Erythroblast (primary cell): Measurements from ENCODE around the gene RNF168.
"Not testable (repeated sequence)": the region's sequence is repeated elsewhere in the genome, so short reads cannot be mapped to it uniquely, and the experiment has no call there.

Experiments
- DNase-seq, 2 experiments: peaks; one replicate each; lab custom pipeline; 2025; lab: John Stamatoyannopoulos, UW
- GATA1 ChIP-seq: IDR thresholded peaks from 2 replicates; pipeline ENCODE4 v1.6.1; 2011; ENCODE audit warnings: low read depth, mild to moderate bottlenecking, control low read depth, low read length, moderate library complexity
- POLR2A ChIP-seq: IDR thresholded peaks from 2 replicates; pipeline ENCODE4 v1.6.1; 2011; ENCODE audit warnings: mild to moderate bottlenecking, low read length

Gene RNF168

DNA sequence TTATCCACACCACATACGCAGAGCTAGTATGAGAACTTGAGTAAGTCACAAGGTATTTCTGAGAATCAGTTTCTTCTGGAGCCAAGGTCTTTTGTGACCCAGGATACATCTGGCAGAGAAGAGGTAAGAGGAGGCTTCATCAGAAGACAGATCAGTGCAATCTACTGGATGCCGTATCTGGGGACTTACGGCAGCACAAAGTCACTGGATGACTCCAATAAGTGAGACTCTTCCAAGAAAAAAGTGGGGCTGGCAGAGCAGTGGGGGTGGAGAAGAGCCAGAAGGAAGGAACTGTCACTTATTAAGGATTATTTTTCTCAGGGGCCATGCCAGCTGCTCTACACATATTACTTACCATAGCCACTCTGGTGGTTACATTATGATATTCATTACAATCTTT lies 39.8 kb downstream of the RNF168 start:
- TF ChIP-seq GATA1, result no peak
- no peak for TF ChIP-seq POLR2A
- no peak for DNase-seq

DNA sequence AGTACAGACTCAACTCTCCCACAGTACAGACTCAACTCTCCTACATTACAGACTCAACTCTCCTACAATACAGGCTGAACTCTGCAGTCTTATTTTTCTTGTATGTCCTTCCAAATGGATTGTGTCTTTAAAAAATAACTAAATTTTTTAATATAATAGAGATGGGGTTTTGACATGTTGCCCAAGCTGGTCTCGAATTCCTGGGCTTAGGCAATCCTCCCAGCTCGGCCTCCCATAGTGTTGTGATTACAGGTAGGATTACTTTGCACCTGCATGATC lies 40.2 kb downstream of the RNF168 start:
- TF ChIP-seq GATA1, result no peak
- TF ChIP-seq POLR2A, result no peak
- DNase-seq, result no peak

DNA sequence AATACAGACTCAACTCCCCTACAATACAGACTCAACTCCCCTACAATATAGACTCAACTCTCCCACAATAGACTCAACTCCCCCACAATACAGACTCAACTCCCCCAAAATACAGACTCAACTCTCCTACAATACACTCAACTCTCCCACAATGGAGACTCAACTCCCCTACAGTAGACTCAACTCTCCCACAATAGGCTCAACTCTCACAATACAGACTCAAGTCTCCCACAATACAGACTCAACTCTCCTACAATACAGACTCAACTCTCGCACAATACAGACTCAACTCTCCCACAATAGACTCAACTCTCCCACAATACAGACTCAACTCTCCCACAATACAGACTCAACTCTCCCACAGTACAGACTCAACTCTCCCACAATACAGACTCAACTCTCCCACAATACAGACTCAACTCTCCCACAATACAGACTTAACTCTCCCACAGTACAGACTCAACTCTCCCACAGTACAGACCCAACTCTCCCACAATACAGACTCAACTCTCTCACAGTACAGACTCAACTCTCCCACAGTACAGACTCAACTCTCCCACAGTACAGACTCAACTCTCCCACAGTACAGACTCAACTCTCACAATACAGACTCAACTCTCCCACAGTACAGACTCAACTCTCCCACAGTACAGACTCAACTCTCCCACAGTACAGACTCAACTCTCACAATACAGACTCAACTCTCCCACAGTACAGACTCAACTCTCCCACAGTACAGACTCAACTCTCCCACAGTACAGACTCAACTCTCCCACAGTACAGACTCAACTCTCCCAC lies 40.7 kb downstream of the RNF168 start:
- DNase-seq, result not testable (repeated sequence)

DNA sequence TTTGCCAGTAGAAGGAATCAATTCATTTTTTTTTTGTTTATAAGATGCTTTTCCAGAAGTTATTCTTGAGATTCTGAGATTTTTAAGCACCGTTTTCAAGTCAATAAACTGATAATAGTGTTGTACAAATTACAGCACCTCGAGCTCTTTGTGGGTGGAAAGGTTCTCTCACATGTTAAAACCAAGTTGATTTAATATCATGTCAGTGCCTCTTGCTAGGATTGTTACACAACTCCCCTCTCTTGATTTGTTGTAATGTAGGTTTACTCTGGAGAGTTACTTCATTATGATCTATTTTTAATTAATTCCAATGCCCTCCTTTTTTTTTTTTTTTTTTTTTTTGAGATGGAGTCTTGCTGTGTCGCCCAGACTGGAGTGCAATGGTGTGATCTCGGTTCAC lies 45.5 kb downstream of the RNF168 start:
- no peak for TF ChIP-seq POLR2A
- TF ChIP-seq GATA1, result no peak

DNA sequence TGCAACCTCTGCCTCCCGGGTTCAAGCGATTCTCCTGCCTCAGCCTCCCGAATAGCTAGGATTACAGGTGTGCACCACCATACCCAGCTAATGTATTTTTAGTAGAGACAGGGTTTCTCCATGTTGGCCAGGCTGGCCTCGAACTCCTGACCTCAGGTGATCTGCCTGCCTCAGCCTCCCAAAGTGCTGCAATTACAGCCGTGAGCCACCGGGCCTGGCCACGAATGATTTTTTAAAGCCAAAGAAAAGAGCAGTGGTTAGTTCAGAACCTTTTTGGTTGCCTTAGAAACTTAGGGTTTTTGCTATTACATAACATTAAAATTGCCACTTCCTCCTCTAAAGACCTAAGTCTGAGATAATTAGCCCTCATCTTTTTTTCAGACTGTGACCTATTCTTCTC lies 46.1 kb downstream of the RNF168 start:
- not testable (repeated sequence) for DNase-seq

More for the DNA sequence above, 45.5 kb downstream of the RNF168 start:
- DNase-seq, result no peak

DNA sequence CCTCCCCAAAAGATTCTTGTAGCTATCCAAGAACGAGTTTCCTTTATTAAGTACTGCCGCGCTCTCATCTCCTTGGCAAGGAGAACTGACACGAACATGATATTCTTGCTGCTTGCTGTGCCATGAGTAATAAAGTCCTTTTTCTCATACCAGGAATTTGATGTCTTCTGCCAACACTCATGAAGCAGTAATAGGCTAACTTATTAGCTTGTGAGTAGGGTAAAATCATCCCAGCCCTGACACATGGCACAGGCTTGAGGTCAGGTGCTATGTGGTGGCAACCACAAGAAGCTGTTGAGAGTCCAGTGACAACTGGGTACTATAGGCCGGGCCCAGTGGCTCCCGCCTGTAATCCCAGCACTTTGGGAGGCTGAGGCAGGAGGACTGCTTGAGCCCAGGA lies 48.6 kb downstream of the RNF168 start:
- TF ChIP-seq GATA1 (no peak), POLR2A (no peak)
- no peak for DNase-seq

DNA sequence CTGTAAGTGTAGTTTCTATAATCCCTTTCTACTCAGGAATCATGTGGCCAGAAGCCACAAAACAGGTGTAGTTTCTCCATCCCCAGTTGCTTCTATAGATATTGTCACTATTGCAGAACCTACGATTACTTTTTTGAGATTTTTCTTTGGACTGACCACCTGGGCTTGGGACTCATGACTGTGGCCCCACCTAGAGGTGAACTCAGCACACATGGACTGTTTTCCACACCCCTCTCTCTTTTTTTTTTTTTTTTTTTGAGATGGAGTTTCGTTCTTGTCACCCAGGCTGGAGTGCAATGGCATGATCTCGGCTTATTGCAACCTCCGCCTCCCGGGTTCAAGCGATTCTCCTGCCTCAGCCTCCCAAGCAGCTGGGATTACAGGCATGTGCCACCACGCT lies 58.2 kb downstream of the RNF168 start:
- DNase-seq, result peak; percentile 17 to 24

DNA sequence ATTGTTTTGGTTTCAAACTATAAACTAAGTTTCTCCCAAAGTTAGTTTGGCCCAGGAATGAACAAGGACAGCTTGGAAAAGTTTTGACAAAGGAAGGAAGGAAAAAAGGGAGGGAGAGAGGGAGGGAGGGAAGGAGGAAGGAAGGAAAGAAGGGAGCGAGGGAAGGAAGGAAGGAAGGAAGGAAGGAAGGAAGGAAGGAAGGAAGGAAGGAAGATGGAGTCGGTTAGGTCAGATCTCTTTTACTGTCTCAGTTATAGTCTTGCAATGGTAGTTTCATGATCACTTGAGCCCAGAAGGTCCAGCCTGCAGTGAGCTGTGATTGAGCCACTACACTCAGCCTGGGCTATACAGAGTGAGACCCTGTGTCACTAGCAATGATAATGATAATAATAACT lies 59.1 kb downstream of the RNF168 start:
- DNase-seq, result no peak
- no peak for TF ChIP-seq POLR2A
- TF ChIP-seq GATA1, result no peak

DNA sequence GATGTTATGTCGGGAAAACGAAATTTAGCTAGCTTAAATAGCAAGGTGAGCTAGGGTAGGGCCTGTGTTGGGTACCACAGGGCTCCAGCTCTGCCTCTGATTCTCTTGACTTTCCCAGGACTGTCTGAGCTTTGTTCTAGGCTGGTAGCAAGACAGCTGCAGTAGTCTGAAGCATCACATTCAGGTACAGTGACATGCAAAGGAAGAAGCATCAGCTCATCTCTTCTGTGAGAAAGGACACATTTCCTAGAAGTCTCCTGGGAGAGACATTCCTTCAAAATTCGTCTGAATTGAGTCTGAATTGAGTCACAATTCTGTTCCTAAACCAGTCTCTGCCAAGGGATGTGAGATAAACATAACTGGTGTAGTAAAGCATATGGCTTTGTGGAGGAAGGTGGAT lies 62.9 kb downstream of the RNF168 start:
- TF ChIP-seq GATA1 (no peak), POLR2A (no peak)
- no peak for DNase-seq

DNA sequence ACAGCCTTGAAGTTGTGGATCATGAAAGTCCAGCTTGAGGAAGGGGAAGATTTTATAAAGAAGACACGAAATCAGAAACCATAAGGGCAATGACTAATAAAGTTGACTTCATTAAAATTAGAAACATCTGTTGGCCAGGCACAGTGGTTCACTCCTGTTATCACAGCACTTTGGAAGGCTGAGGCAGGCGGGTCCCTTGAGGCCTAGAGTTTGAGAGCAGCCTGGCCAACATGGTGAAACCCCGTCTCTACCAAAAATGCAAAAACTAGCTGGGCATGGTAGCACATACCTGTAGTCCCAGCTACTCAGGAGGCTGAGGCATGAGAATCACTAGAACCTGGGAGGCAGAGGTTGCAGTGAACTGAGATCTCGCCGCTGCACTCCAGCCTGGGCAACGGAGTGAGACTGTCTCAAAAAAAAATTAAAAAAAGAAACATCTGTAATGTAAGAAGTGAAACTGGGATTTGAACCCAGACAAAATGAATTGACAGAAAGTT lies 63.5 kb downstream of the RNF168 start:
- DNase-seq, result no peak
- TF ChIP-seq POLR2A (no peak), GATA1 (no peak)

DNA sequence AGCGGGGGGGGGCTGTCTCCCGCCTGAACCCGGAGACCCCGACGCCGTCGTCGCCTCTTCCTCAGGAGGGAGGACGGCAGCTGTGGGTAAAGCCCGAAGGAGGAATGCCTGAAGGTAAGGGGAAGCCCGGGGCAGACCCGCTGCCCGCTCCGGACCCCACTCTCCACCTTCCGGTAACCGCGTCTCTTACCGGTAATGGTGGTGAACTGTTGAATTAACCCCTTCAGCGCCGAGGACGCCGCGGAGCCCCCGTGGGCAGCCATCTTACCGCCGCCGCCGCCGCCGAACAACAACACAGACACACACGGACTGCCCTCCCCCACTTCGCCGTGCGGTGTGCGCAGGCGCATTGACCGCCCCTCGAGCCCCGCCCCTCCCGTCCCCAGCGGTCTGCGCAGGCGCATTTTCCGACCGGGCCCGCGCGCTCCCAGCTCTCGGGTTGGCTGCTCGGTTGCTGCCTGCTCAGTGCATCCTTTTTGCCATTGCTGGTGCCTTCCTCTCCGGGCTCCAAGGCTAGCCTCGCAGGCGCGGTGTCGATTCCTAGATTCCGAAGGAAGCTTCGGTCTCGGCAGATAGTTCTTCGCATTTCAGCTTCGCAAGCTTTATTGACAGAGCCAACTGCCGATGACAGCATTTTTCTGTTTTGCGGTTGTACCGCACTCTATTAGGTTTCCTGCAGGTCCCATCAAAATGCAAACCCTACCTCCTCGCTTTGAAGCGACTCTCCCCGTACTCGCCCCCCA lies 71.3 kb downstream of the RNF168 start, which contains the start of gene UBXN7:
TSS of gene UBXN7 (minus strand) at position 291 of the 743 bp plus-strand sequence. CDS start at position 263, 28 bp downstream.
- DNase-seq, result peak; percentile 96 to 98
- TF ChIP-seq POLR2A (peak; percentile 81), GATA1 (no peak)

DNA sequence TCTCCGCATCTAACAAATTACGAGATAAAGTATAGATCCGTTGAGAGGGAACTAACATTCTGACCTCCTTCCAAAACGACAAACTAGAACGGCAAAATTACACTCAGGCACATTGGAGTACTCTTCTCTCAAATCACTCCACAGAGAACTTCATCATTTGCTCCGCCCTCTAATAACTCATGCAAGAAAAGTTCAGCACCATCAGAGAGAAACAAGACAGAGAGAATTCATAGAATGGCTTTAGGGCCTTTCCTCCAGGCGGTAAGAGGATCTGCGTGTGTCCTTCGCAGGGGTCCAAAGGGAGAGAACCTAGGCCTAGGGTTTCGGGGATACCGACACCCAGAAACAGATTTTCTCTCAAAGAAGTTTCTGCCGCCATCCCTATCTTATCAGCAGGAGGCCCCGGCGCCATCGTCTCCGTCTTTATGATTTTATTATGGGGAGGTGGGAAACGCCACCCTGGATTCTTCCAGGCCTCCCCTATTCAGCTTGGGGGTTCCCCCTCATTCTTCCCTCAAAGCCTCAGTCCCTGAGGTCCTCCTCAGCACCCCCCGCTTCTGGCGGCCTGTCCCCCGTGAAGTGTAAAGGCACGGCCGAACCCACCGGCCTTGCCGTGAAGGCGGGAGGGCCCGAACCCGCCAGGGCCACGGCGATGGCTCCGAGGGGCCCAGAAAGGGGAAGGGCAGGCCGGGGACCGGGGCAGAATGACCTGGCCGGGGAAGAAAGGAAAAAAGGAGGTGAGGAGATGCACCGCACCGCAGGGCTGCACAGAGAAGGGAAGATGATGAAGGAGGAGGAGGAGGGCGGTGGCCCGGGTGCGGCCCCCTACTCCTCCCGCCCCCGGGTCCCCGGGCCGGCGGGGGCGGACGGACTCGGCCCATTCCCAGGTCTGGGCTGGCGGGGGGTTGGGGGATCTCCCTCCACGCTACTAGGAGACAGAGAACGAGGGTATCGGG lies 72.1 kb downstream of the RNF168 start:
- DNase-seq, result peak; percentile 70 to 79

DNA sequence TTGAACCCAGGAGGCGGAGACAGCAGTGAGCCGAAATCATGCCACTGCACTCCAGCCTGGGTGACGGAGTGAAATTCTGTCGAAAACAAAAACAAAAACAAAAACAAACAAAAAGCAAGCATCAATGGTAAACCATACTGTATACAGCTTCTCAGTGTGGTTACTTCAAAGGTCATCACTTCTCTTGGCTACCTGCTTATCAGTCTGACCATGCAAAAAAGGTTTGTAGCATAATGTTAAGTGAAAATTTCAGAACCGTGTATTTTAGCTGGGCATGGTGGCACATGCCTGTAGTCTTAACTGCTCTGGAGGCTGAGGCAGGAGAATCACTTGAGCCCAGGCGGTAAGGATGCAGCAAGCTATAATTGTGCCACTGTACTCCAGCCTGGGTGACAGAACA lies 75.5 kb downstream of the RNF168 start:
- peak; percentile 17 to 37 for DNase-seq
- TF ChIP-seq POLR2A (no peak), GATA1 (no peak)

More for the DNA sequence above, 72.1 kb downstream of the RNF168 start:
- TF ChIP-seq GATA1, result no peak
- no peak for TF ChIP-seq POLR2A

DNA sequence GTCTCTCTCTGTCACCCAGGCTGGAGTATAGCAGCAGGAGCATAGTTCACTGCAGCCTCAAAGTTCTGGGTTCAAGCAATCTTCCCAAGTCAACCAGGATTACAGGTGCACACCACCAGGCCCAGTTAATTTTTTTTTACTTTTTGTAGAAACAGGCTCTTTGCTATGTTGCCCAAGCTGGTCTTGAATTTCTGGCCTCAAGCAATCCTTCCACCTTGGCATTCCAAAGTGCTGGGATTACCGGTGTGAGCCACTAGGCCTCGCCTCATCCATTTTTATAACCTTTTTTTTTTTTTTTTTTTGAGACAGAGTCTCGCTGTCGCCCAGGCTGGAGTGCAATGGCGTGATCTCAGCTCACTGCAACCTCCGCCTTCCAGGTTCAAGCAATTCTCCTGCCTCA lies 79.1 kb downstream of the RNF168 start:
- not testable (repeated sequence) for DNase-seq
